ENCODE data around the gene SLC9A6. TPM values are rescaled to one million over a fixed set of nuclear protein-coding genes. Genes with fewer than 3 reads are reported as not detected.

SLC9A6 gene
- total RNA-seq, 1 experiment from 2014 or later: 21.7 TPM

DNA sequence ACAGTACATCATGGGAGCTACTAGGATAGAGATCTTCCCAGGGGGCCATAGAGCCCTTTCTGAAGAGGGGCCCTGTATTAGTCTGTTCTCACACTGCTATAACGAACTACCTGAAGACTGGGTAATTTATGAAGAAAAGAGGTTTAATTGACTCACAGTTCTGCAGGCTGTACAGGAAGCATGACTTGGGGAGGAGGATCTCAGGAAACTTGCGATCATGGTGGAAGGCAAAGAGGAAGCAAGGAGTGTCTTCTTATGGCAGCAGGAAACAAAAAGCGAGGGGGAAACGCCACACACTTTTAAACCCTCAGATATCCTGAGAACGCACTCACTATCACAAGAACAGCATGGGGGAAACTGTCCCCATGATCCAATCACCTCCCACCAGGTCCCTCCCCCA, 4.2 kb upstream of the SLC9A6 start:
- BruUV-seq (replicated peaks): no TSS peak
- no peak for DNase-seq
- intact Hi-C loops (cut with micrococcal nuclease; ENCODE audit: unreplicated experiment): no loop called here
- Mint-ChIP-seq H3K27me3 (ENCODE audit: unreplicated experiment) (no peaks in the 10 kb centered on the region), H3K9me3 (ENCODE audit: low read depth, unreplicated experiment) (no peaks in the 10 kb centered on the region), H3K4me1 (ENCODE audit: low read depth, unreplicated experiment) (peaks cover 24% of the 10 kb centered on the region), H3K27ac (ENCODE audit: unreplicated experiment) (no peak overlapping the region), H3K36me3 (ENCODE audit: insufficient read depth, unreplicated experiment) (peaks cover 17% of the 10 kb centered on the region), H3K4me3 (ENCODE audit: low read depth, unreplicated experiment) (no peak overlapping the region)
- TF ChIP-seq, protein P1, sequence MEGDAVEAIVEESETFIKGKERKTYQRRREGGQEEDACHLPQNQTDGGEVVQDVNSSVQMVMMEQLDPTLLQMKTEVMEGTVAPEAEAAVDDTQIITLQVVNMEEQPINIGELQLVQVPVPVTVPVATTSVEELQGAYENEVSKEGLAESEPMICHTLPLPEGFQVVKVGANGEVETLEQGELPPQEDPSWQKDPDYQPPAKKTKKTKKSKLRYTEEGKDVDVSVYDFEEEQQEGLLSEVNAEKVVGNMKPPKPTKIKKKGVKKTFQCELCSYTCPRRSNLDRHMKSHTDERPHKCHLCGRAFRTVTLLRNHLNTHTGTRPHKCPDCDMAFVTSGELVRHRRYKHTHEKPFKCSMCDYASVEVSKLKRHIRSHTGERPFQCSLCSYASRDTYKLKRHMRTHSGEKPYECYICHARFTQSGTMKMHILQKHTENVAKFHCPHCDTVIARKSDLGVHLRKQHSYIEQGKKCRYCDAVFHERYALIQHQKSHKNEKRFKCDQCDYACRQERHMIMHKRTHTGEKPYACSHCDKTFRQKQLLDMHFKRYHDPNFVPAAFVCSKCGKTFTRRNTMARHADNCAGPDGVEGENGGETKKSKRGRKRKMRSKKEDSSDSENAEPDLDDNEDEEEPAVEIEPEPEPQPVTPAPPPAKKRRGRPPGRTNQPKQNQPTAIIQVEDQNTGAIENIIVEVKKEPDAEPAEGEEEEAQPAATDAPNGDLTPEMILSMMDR (IDR thresholded peaks at IDR 0.05; ENCODE audit: unreplicated experiment): no peak
- CTCF ChIA-PET: no interaction called here

DNA sequence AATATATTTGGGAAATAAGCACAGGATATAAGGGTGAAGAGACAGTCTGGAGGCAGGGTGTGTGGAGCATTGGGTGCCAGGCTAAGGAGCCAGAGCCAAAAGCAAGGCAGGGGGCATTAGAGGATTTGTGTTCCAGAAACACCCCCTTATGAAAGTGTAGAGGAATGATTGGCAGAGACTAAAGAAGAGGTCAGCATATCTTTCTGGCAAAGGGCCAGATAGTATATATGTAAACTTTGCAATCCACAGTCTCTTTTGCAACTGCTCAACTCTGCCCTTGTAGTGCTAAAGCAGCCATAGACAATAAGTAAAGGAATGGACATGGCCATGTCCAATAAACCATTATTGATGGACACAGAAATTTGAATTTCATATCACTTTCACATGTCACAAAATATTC, 3.6 kb upstream of the SLC9A6 start:
- DNase-seq: no peak
- intact Hi-C loops (cut with micrococcal nuclease; ENCODE audit: unreplicated experiment): no loop called here
- no peak overlapping the region for H3K27ac Mint-ChIP-seq (ENCODE audit: unreplicated experiment)
- H3K36me3 Mint-ChIP-seq (ENCODE audit: insufficient read depth, unreplicated experiment): peaks cover 19% of the 10 kb centered on the region
- TF ChIP-seq, protein P1 (IDR thresholded peaks at IDR 0.05; ENCODE audit: unreplicated experiment): no peak
- CTCF ChIA-PET: no interaction called here
- BruUV-seq (replicated peaks): no TSS peak
- H3K27me3 Mint-ChIP-seq (ENCODE audit: unreplicated experiment): no peaks in the 10 kb centered on the region
- H3K4me1 Mint-ChIP-seq (ENCODE audit: low read depth, unreplicated experiment): peaks cover 24% of the 10 kb centered on the region
- no peaks in the 10 kb centered on the region for H3K9me3 Mint-ChIP-seq (ENCODE audit: low read depth, unreplicated experiment)
- no peak overlapping the region for H3K4me3 Mint-ChIP-seq (ENCODE audit: low read depth, unreplicated experiment)

DNA sequence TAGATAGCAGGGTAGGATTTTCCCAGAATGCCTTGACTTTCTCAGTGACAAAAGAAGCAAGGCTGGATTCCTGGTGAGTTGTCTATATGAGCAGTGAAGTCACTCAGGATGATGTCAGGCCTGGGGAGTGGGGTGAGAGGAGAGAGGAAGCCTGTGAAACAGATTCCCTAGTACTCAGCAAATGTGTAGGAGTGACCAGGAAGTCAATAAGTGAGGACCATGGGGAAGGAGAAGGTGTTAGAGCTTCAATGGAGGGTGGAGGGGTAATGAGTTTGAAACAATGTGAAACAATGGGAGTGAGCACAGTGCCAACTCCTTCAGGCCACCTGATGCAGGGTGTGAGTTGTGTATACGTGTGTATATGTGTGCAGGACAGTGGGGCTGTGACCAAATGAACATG, 2.4 kb upstream of the SLC9A6 start:
- no peak overlapping the region for H3K27ac Mint-ChIP-seq (ENCODE audit: unreplicated experiment)
- peaks cover 24% of the 10 kb centered on the region for H3K4me1 Mint-ChIP-seq (ENCODE audit: low read depth, unreplicated experiment)
- intact Hi-C loops (cut with micrococcal nuclease; ENCODE audit: unreplicated experiment): no loop called here
- CTCF ChIA-PET: no interaction called here
- BruUV-seq (replicated peaks): no TSS peak
- H3K27me3 Mint-ChIP-seq (ENCODE audit: unreplicated experiment): no peaks in the 10 kb centered on the region
- TF ChIP-seq, protein P1 (IDR thresholded peaks at IDR 0.05; ENCODE audit: unreplicated experiment): no peak
- H3K9me3 Mint-ChIP-seq (ENCODE audit: low read depth, unreplicated experiment): no peaks in the 10 kb centered on the region
- peak overlapping the region; percentile 2 for H3K4me3 Mint-ChIP-seq (ENCODE audit: low read depth, unreplicated experiment)
- DNase-seq: no peak
- peaks cover 19% of the 10 kb centered on the region for H3K36me3 Mint-ChIP-seq (ENCODE audit: insufficient read depth, unreplicated experiment)

DNA sequence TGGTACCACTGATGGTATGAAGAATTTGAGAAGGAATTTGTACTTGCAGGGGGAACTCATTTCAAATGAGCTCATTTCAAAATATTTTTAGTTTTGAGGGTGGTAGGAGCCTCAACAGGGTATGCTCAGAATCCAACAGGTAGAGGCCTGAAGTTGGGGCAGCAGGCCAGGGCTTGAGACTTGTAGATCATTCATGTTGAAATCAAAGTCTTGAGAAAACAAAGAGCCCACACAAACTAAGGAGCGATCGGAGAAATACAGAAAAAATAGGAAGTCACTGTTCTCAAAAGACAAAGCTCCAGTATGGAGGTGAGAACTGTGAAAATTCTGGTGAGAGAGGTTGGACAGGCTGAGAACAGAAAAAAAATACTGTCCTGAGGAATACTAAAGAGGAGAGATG, 979 bp upstream of the SLC9A6 start:
- TF ChIP-seq, protein P1 (IDR thresholded peaks at IDR 0.05; ENCODE audit: unreplicated experiment): no peak
- no peak for DNase-seq
- Mint-ChIP-seq H3K36me3 (ENCODE audit: insufficient read depth, unreplicated experiment) (peaks cover 19% of the 10 kb centered on the region), H3K9me3 (ENCODE audit: low read depth, unreplicated experiment) (no peaks in the 10 kb centered on the region), H3K27ac (ENCODE audit: unreplicated experiment) (peak overlapping the region; percentile 31), H3K27me3 (ENCODE audit: unreplicated experiment) (no peaks in the 10 kb centered on the region), H3K4me1 (ENCODE audit: low read depth, unreplicated experiment) (peaks cover 33% of the 10 kb centered on the region), H3K4me3 (ENCODE audit: low read depth, unreplicated experiment) (peak overlapping the region; percentile 89)
- BruUV-seq (replicated peaks): no TSS peak
- CTCF ChIA-PET: no interaction called here
- intact Hi-C loops (cut with micrococcal nuclease; ENCODE audit: unreplicated experiment): no loop called here

DNA sequence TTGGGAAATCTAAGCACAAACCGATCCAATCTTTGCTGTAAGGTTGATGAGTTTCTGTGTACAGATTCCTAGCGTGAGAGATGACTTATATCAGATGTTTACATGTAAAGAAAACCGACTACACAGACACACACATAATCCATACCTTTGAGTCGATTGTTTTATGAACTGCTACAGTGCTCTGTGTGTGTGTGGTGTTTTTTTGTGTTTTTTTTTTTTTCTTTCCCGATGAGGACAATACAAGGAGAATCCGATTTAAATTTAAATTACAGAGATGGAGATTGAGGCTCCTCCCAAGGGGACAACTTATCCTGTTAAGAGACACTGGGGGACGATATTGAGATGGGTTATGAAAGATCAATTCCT, 461 bp upstream of the SLC9A6 start:
- intact Hi-C loops (cut with micrococcal nuclease; ENCODE audit: unreplicated experiment): no loop called here
- BruUV-seq (replicated peaks): no TSS peak
- Mint-ChIP-seq H3K36me3 (ENCODE audit: insufficient read depth, unreplicated experiment) (peaks cover 19% of the 10 kb centered on the region), H3K4me3 (ENCODE audit: low read depth, unreplicated experiment) (peak overlapping the region; percentile 89), H3K9me3 (ENCODE audit: low read depth, unreplicated experiment) (no peaks in the 10 kb centered on the region), H3K27me3 (ENCODE audit: unreplicated experiment) (no peaks in the 10 kb centered on the region), H3K4me1 (ENCODE audit: low read depth, unreplicated experiment) (peaks cover 33% of the 10 kb centered on the region), H3K27ac (ENCODE audit: unreplicated experiment) (peak overlapping the region; percentile 31)
- CTCF ChIA-PET: no interaction called here
- no peak for DNase-seq
- TF ChIP-seq, protein P1 (IDR thresholded peaks at IDR 0.05; ENCODE audit: unreplicated experiment): no peak
